Esophagus (tissue), 2 donors: ENCODE data around the gene NPM1. TPM values are rescaled to one million over a fixed set of nuclear protein-coding genes. Genes with fewer than 3 reads are reported as not detected.

ENCODE experiments used
- H3K27ac ChIP-seq, 2 donors: one replicate each; pipeline ENCODE4 v1.5.1; 2013; ENCODE audit warnings: low read depth in 2 of 2, mild to moderate bottlenecking in 2 of 2, inconsistent platforms in 1 of 2, low read length in 1 of 2, moderate library complexity in 1 of 2
- H3K27me3 ChIP-seq, 2 donors: one replicate each; pipeline ENCODE4 v1.6.1; 2013; ENCODE audit warnings: low read length in 2 of 2, control low read depth in 1 of 2, mild to moderate bottlenecking in 1 of 2; ENCODE audit not compliant: insufficient read depth in 2 of 2, control insufficient read depth in 1 of 2
- H3K36me3 ChIP-seq, 2 donors: one replicate each; pipeline ENCODE4 v1.6.1; 2013; ENCODE audit warnings: low read length in 1 of 2; ENCODE audit not compliant: control insufficient read depth in 2 of 2, insufficient read depth in 2 of 2
- H3K4me1 ChIP-seq, 2 donors: one replicate each; pipeline ENCODE4 v1.6.1; 2013; ENCODE audit warnings: low read length in 1 of 2; ENCODE audit not compliant: control insufficient read depth in 2 of 2, insufficient read depth in 2 of 2
- H3K4me3 ChIP-seq, 2 donors: one replicate each; pipeline ENCODE4 v1.5.1; 2013; ENCODE audit warnings: low read length in 2 of 2, mild to moderate bottlenecking in 2 of 2, low read depth in 1 of 2, moderate library complexity in 1 of 2
- H3K9me3 ChIP-seq, 2 donors: one replicate each; pipeline ENCODE4 v1.6.1; 2013; ENCODE audit warnings: mild to moderate bottlenecking in 2 of 2, low read depth in 1 of 2, low read length in 1 of 2, moderate library complexity in 1 of 2; ENCODE audit not compliant: control insufficient read depth in 2 of 2, insufficient read depth in 1 of 2
- WGBS, 2 donors: extraction: QIAGEN DNeasy Blood & Tissue Kit; methylation state at CpG; one replicate each; pipeline ENCODE4 v1.1.7; 2013; 5-methylcytosine and 5-hydroxymethylcytosine counted together
- polyA plus RNA-seq, 2 donors: library from polyadenylated mRNA; stranded (reverse); fragments of 200-250 nt; gene quantifications; one replicate each; pipeline ENCODE4 v1.2.3, GENCODE V29; 2013
- donor health status: healthy with polysubstance abuse.
- donor health status: Bipolar disorder and iron deficiency.

Gene NPM1
- polyA plus RNA-seq, 2 donors: 800 to 2,525 TPM

DNA sequence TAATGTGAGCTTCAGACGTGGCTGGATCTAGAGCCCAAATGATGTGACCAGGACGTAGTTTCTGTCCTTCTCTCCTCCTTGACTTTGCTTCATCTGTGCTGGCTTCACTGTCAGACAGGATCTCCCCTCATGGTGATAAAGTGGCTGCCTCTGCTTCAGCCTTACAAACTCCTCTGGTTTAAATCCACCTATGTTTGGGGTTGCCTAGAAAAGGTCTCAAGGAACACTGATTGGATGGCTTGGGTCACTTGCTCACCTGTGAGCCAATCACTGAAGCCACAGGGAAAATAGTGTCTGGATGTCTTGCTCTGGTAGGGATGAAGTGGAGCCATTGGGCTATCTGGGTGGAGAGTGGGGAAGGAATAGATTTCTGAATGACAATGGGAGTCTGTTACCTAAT is 67.9 kb downstream of the NPM1 start:
- no peak overlapping the region for H3K4me3 ChIP-seq
- H3K27me3 ChIP-seq: no peaks in the 10 kb centered on the region
- WGBS, 2 donors: 82 to 83% methylated on average over 2 of the region's 2 CpGs
- no peaks in the 10 kb centered on the region for H3K9me3 ChIP-seq
- no peaks in the 10 kb centered on the region for H3K4me1 ChIP-seq
- no peaks in the 10 kb centered on the region for H3K36me3 ChIP-seq
- no peak overlapping the region for H3K27ac ChIP-seq

DNA sequence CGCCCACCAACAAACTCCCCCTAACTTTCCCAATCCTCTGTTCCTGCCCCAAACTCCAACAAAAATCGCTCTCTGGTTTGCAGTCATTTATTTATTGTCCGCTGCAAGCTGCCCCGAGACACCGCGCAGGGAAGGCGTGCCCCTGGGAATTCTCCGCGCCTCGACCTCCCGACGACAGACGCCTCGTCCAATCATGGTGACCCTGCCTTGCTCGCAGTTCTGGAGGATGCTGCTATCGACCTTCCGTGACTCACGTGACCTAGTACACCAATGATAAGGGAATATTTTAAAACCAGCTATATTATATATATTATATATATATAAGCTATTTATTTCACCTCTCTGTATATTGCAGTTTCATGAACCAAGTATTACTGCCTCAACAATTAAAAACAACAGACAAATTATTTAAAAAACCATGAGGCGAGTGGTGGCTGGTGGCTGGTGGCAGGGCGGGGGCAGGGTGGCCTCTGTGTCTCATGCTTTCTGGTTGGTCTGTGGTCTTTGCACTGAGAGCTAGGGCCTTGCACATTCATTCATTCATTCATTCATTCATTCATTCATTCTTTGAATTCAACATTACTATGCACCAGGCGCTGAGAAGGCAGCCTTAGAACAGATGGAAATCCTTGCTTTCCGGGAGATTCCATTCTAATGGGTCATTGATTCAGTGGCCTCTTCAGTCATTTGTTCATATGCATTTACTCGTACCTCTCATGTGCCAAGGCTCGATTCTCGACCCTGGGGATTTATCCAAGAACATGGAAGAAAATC is 69.7 kb downstream of the NPM1 start:
- 89 to 90% methylated on average over 25 of the region's 25 CpGs for WGBS, 2 donors
- no peak overlapping the region for H3K4me3 ChIP-seq
- H3K36me3 ChIP-seq: no peaks in the 10 kb centered on the region
- H3K27me3 ChIP-seq: no peaks in the 10 kb centered on the region
- H3K4me1 ChIP-seq: no peaks in the 10 kb centered on the region
- H3K9me3 ChIP-seq: no peaks in the 10 kb centered on the region
- H3K27ac ChIP-seq: no peak overlapping the region

DNA sequence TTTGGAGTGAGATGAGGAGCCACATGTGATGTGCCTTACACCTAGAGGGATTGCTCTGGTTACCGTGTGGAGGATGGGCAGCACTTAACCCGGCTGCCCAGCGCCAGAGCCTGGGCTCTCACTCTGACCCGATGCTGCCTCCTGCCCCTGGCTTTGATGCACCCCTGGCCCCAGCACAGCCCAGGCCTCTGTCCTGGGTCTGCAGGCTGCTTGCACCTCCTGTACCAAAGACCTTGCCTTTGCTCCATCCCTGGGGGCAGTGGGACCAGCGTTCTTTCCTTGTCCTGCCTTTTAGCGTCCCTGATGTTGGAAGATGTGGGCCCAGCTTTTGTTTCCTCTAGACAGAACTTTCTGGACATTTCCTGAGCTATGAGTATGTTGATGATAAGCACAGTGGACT is 72.2 kb downstream of the NPM1 start:
- Histone ChIP-seq H3K4me3 (no peak overlapping the region), H3K27ac (no peak overlapping the region), H3K4me1 (no peaks in the 10 kb centered on the region), H3K36me3 (no peaks in the 10 kb centered on the region), H3K27me3 (no peaks in the 10 kb centered on the region), H3K9me3 (no peaks in the 10 kb centered on the region)
- WGBS, 2 donors: 85% methylated on average over 6 of the region's 6 CpGs

Other genes with a start within 250 kb of the NPM1 start
- not detected for gene TLX3, start 78.6 kb upstream of the NPM1 start, polyA plus RNA-seq
- gene FGF18, start 31.8 kb downstream of the NPM1 start, polyA plus RNA-seq: under 1 TPM; 0.06 to 0.18 TPM